ENCODE data around the gene TMTC1.

TMTC1 gene

GRCh38 chr12:29794862-29795261, 11.1 kb upstream of the TMTC1 start:
- no peak overlapping the region for H2BK5ac ChIP-seq (ENCODE audit: low read depth, low read length, poor library complexity)
- no peak overlapping the region for H4K12ac ChIP-seq (ENCODE audit: low read depth, low read length)
- H3K79me2 ChIP-seq (ENCODE audit: control insufficient read depth, insufficient read depth, low read length, poor library complexity): no peaks in the 10 kb centered on the region
- no peak overlapping the region for H4K91ac ChIP-seq (ENCODE audit: low read depth, low read length)
- peaks cover 21% of the 10 kb centered on the region for H3K9me3 ChIP-seq (ENCODE audit: insufficient read depth, low read depth, low read length)
- no peak overlapping the region for H3K4ac ChIP-seq (ENCODE audit: low read depth, low read length)
- H3K18ac ChIP-seq (ENCODE audit: low read length): no peak overlapping the region
- no peak overlapping the region for H3K23ac ChIP-seq (ENCODE audit: low read length)
- no peaks in the 10 kb centered on the region for H3K27me3 ChIP-seq (ENCODE audit: insufficient read depth, low read length)
- no peak overlapping the region for H2AFZ ChIP-seq (ENCODE audit: insufficient read depth, low read length, poor library complexity)
- H3K4me1 ChIP-seq (ENCODE audit: control insufficient read depth in 1 of 2, insufficient read depth in 2 of 2, low read length in 2 of 2): no peaks in the 10 kb centered on the region
- no peak overlapping the region for H4K8ac ChIP-seq (ENCODE audit: low read depth, low read length)
- no peak overlapping the region for H2AK5ac ChIP-seq (ENCODE audit: low read length)
- H2BK120ac ChIP-seq (ENCODE audit: insufficient read depth, low read length, poor library complexity): no peak overlapping the region
- no peak overlapping the region for H3K14ac ChIP-seq (ENCODE audit: low read length)
- no peak overlapping the region for H3K27ac ChIP-seq (ENCODE audit: low read depth, low read length)
- H3K36me3 ChIP-seq (ENCODE audit: control insufficient read depth in 1 of 2, insufficient read depth in 2 of 2, low read length in 2 of 2): no peaks in the 10 kb centered on the region
- no peak overlapping the region for H3K9ac ChIP-seq (ENCODE audit: low read length)
- no peak overlapping the region for H2BK12ac ChIP-seq (ENCODE audit: low read length)
- no peak overlapping the region for H3K4me3 ChIP-seq (ENCODE audit: low read depth, low read length)
- no peak overlapping the region for H3K4me2 ChIP-seq (ENCODE audit: low read length)
- no peak for DNase-seq
- no peaks in the 10 kb centered on the region for H3K79me1 ChIP-seq (ENCODE audit: low read length)

GRCh38 chr12:29792853-29793252, 9.1 kb upstream of the TMTC1 start:
- H3K27ac ChIP-seq (ENCODE audit: low read depth, low read length): no peak overlapping the region
- H2BK5ac ChIP-seq (ENCODE audit: low read depth, low read length, poor library complexity): no peak overlapping the region
- H3K14ac ChIP-seq (ENCODE audit: low read length): no peak overlapping the region
- no peaks in the 10 kb centered on the region for H3K4me1 ChIP-seq (ENCODE audit: control insufficient read depth in 1 of 2, insufficient read depth in 2 of 2, low read length in 2 of 2)
- H3K36me3 ChIP-seq (ENCODE audit: control insufficient read depth in 1 of 2, insufficient read depth in 2 of 2, low read length in 2 of 2): no peaks in the 10 kb centered on the region
- no peak for DNase-seq
- WGBS (ENCODE audit: extremely low coverage, insufficient coverage, insufficient read length): no CpG with 5 or more reads among the region's 8 CpGs
- H3K79me2 ChIP-seq (ENCODE audit: control insufficient read depth, insufficient read depth, low read length, poor library complexity): no peaks in the 10 kb centered on the region
- no peak overlapping the region for H2AFZ ChIP-seq (ENCODE audit: insufficient read depth, low read length, poor library complexity)
- H2BK12ac ChIP-seq (ENCODE audit: low read length): no peak overlapping the region
- no peak overlapping the region for H2AK5ac ChIP-seq (ENCODE audit: low read length)
- no peak overlapping the region for H3K4me2 ChIP-seq (ENCODE audit: low read length)
- no peak overlapping the region for H3K23ac ChIP-seq (ENCODE audit: low read length)
- no peak overlapping the region for H3K4ac ChIP-seq (ENCODE audit: low read depth, low read length)
- H3K18ac ChIP-seq (ENCODE audit: low read length): no peak overlapping the region
- no peak overlapping the region for H2BK120ac ChIP-seq (ENCODE audit: insufficient read depth, low read length, poor library complexity)
- peak overlapping the region; percentile 11 for H3K9ac ChIP-seq (ENCODE audit: low read length)
- H4K12ac ChIP-seq (ENCODE audit: low read depth, low read length): no peak overlapping the region
- H3K79me1 ChIP-seq (ENCODE audit: low read length): no peaks in the 10 kb centered on the region
- no peak overlapping the region for H4K91ac ChIP-seq (ENCODE audit: low read depth, low read length)
- H4K8ac ChIP-seq (ENCODE audit: low read depth, low read length): no peak overlapping the region
- H3K27me3 ChIP-seq (ENCODE audit: insufficient read depth, low read length): no peaks in the 10 kb centered on the region
- no peak overlapping the region for H3K4me3 ChIP-seq (ENCODE audit: low read depth, low read length)
- peaks cover 21% of the 10 kb centered on the region for H3K9me3 ChIP-seq (ENCODE audit: insufficient read depth, low read depth, low read length)

- H3K4me2 ChIP-seq (ENCODE audit: low read length): no peak overlapping the region
- DNase-seq: no peak
- H4K91ac ChIP-seq (ENCODE audit: low read depth, low read length): no peak overlapping the region
- H4K8ac ChIP-seq (ENCODE audit: low read depth, low read length): no peak overlapping the region
- no peak overlapping the region for H2AK5ac ChIP-seq (ENCODE audit: low read length)
- no peaks in the 10 kb centered on the region for H3K79me1 ChIP-seq (ENCODE audit: low read length)
- peaks cover 23% of the 10 kb centered on the region for H3K9me3 ChIP-seq (ENCODE audit: insufficient read depth, low read depth, low read length)
- H2BK5ac ChIP-seq (ENCODE audit: low read depth, low read length, poor library complexity): no peak overlapping the region
- no peak overlapping the region for H2BK12ac ChIP-seq (ENCODE audit: low read length)
- H3K27ac ChIP-seq (ENCODE audit: low read depth, low read length): no peak overlapping the region
- peak overlapping the region; percentile 25 for H3K4me3 ChIP-seq (ENCODE audit: low read depth, low read length)
- no peaks in the 10 kb centered on the region for H3K4me1 ChIP-seq (ENCODE audit: control insufficient read depth in 1 of 2, insufficient read depth in 2 of 2, low read length in 2 of 2)
- H3K36me3 ChIP-seq (ENCODE audit: control insufficient read depth in 1 of 2, insufficient read depth in 2 of 2, low read length in 2 of 2): no peaks in the 10 kb centered on the region
- H3K27me3 ChIP-seq (ENCODE audit: insufficient read depth, low read length): no peaks in the 10 kb centered on the region
- no peak overlapping the region for H4K12ac ChIP-seq (ENCODE audit: low read depth, low read length)
- no peak overlapping the region for H2AFZ ChIP-seq (ENCODE audit: insufficient read depth, low read length, poor library complexity)
- no peak overlapping the region for H3K4ac ChIP-seq (ENCODE audit: low read depth, low read length)
- WGBS (ENCODE audit: extremely low coverage, insufficient coverage, insufficient read length): no CpG with 5 or more reads among the region's 10 CpGs
- no peak overlapping the region for H3K9ac ChIP-seq (ENCODE audit: low read length)
- no peak overlapping the region for H2BK120ac ChIP-seq (ENCODE audit: insufficient read depth, low read length, poor library complexity)
- H3K14ac ChIP-seq (ENCODE audit: low read length): no peak overlapping the region
- no peak overlapping the region for H3K18ac ChIP-seq (ENCODE audit: low read length)
- H3K23ac ChIP-seq (ENCODE audit: low read length): peak overlapping the region; percentile 22
- no peaks in the 10 kb centered on the region for H3K79me2 ChIP-seq (ENCODE audit: control insufficient read depth, insufficient read depth, low read length, poor library complexity)
Observed at GRCh38 chr12:29792132-29792531, 8.4 kb upstream of the TMTC1 start.

GRCh38 chr12:29782871-29783772, 620 bp downstream of the TMTC1 start:
- Histone ChIP-seq H3K4me3 (ENCODE audit: low read depth, low read length) (peak overlapping the region; percentile 82), H3K27ac (ENCODE audit: low read depth, low read length) (no peak overlapping the region), H3K9me3 (ENCODE audit: insufficient read depth, low read depth, low read length) (peaks cover 1% of the 10 kb centered on the region), H3K9ac (ENCODE audit: low read length) (no peak overlapping the region), H3K27me3 (ENCODE audit: insufficient read depth, low read length) (peaks cover 3% of the 10 kb centered on the region), H4K91ac (ENCODE audit: low read depth, low read length) (no peak overlapping the region), H3K4ac (ENCODE audit: low read depth, low read length) (no peak overlapping the region), H4K8ac (ENCODE audit: low read depth, low read length) (no peak overlapping the region), H2BK12ac (ENCODE audit: low read length) (no peak overlapping the region), H3K4me1 (ENCODE audit: control insufficient read depth in 1 of 2, insufficient read depth in 2 of 2, low read length in 2 of 2) (peaks cover 0 to 2% of the 10 kb centered on the region in 2 experiments), H2BK5ac (ENCODE audit: low read depth, low read length, poor library complexity) (no peak overlapping the region), H4K12ac (ENCODE audit: low read depth, low read length) (no peak overlapping the region), H3K79me2 (ENCODE audit: control insufficient read depth, insufficient read depth, low read length, poor library complexity) (no peaks in the 10 kb centered on the region), H3K18ac (ENCODE audit: low read length) (no peak overlapping the region), H2BK120ac (ENCODE audit: insufficient read depth, low read length, poor library complexity) (no peak overlapping the region), H3K23ac (ENCODE audit: low read length) (no peak overlapping the region), H3K14ac (ENCODE audit: low read length) (no peak overlapping the region), H2AFZ (ENCODE audit: insufficient read depth, low read length, poor library complexity) (peak overlapping the region; percentile 74), H3K4me2 (ENCODE audit: low read length) (peak overlapping the region; percentile 62), H3K79me1 (ENCODE audit: low read length) (no peaks in the 10 kb centered on the region), H3K36me3 (ENCODE audit: control insufficient read depth in 1 of 2, insufficient read depth in 2 of 2, low read length in 2 of 2) (no peaks in the 10 kb centered on the region), H2AK5ac (ENCODE audit: low read length) (no peak overlapping the region)
- WGBS (ENCODE audit: extremely low coverage, insufficient coverage, insufficient read length): no CpG with 5 or more reads among the region's 82 CpGs
- DNase-seq: peak in 1 of 2 donors; percentile 1

Measured in trophoblast cell (in vitro differentiated cells and primary cell).